HG02623 (cell line): ENCODE measurements around the gene AGAP6.
A peak's percentile ranks its signal among the peaks of the same experiment; 100 is the strongest.
"Not testable (repeated sequence)": the region's sequence is repeated elsewhere in the genome, so short reads cannot be mapped to it uniquely, and the experiment has no call there.

ENCODE experiments used
- ATAC-seq: cut with Tn5 transposase; IDR thresholded peaks from one replicate; pipeline ENCODE4 v1.9.1; 2021; ENCODE audit warnings: moderate library complexity; ENCODE audit not compliant: unreplicated experiment

AGAP6 gene

DNA sequence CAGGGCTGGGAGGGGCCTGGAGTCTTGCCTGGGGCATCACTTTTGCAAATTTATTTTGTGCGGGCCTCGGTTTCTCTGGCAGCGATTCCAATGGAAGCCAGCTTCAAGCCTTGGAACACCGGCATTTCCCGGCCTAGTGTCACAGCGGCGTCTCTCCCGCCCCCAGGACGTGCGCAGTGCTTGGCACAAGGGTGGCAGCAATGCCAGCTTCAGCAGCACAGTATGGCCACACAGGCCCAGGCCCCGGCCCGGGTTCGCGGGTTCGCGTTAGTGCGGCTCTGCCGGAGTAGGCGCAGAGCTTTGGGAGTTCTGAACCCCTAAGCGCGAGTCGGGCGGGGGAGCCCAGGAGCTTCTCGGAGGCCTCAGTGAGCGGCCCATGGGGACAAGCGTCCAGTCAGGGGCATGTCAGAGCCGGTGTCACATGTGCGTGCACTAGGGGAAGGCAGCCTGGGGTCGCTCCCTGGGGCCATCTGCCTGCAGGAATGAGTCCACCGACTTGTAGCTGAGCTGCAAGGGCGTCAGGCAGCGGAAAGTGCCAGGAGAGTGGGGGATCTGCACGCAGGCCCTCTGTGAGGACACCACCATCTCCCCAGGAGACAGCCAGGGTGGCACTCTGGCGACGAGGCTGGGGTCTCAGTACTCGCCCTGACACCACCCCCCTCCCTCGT is 36.6 kb downstream of the AGAP6 start:
- ATAC-seq = not testable (repeated sequence)

DNA sequence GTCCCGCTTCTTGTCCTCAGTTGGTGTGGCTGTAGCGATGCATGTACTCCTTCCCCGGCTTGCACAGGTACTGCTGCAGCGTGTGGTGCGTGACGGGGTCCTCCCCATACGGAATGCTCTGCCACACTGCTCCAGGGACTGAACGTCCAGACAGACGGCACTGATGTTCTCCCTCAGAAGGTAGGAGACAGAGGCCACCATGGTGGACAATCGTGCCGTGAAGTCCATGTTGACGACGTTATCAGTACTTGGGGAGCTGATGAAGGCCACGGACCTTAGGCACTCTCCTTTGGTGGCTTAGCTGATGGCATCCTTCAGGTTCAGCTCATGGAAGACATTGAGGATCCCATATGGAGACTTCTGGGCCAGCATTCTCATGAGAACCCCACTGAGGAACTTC is 37.4 kb downstream of the AGAP6 start:
- ATAC-seq = no peak

DNA sequence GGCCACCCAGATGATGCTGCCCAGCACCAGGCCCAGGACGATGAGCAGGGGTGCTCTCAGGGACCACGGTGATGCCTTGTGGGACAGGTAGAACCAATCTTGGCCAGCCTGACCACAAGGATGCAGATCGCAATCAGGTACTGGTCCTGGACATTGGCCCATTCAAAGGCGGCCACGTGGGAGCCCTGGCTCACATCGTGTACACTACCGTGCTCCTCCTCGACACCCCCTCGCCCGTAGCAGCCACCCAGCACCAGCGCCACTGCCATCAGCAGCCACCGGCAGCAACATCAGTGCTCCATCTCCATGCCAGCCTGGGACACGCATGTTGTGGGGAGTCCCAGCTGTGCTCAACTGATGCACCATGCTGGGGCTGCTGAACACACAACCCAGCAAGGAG is 39.0 kb downstream of the AGAP6 start:
- ATAC-seq = no peak

DNA sequence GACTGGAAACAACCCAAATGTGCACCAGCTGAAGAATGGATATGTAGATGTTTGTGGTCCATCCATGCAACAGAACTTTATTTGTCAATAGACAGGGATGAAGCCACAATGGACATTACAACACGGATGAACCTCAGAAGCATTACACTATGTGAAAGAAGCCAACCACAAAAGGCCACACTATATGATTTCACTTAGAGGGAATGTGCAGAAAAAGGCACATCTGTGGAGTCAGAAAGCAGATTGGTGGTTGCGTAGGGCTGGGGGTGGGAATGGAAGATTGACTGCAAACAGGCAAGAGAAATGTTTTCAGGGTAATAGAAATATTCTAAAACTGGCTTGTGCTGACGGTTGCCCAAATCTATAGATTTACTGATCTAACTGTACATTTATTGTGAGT is 45.3 kb downstream of the AGAP6 start:
- no peak for ATAC-seq

DNA sequence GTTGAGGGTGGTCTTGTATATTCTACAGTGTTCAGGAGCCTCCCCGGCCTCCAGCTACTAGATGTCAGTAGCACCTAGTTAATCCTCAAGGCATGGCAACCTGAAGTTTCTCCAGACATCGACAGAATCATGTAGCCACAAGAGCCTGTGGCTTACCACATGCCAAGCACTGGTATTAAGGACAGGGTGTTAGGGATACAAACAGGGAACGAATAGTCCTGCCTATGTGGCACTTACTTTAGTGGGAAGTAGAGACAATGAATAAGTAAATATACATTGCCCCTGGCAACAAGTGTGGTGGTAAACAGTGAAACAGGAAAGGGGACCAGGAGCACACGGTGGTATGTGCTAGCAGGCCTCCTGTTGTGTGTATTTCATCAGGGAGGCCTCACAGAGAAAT is 47.1 kb downstream of the AGAP6 start:
- ATAC-seq = not testable (repeated sequence)

DNA sequence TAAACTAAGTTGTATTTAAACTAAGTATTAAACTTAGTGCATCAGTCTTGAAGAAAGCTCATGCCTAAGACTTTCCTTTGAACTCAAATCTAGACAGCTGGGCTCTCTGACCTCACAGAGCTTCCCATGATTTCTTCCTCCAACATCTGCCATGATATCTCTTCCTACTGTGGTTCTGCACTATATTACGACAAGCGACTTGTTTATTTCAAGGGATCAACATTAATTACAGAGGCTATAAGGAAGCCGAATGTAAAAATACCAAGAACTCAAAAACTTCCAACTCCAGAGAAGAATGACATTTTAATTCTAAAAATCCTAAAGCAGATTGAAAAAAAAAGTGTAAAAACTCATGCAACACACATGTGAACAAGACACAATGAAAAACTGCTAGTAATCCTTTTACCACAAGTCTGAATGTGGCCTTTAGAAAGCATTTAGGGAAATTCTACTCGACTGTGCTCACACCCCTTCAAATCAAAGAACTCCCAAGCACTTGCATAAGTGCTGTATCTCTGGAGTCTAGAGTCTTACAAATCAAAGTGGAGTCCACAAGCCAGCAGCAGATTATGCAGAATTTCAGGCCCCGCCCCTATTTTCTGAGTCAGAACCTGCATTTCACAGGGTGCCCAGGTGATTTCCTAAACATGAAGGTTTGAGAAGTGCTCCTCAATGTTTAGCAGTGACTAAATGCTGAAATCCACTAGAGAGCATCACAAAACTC is 56.9 kb downstream of the AGAP6 start:
- ATAC-seq = no peak

DNA sequence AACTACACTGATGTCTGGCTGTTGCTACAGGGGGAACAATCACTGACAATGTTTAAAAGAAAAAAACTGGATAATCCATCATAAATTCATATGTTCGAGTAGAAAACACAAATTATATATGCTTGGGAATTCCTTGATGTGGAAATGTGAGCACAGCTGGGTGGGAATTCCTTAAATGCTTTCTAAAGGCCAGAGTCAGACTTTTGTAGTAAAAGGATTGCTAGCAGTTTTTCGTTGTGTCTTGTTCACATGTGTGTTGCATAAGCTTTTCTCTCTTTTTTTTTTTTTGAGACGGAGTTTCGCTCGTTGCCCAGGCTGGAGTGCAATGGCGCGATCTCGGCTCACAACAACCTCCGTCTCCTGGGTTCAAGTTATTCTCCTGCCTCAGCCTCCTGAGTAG is 58.3 kb downstream of the AGAP6 start:
- ATAC-seq = not testable (repeated sequence)

DNA sequence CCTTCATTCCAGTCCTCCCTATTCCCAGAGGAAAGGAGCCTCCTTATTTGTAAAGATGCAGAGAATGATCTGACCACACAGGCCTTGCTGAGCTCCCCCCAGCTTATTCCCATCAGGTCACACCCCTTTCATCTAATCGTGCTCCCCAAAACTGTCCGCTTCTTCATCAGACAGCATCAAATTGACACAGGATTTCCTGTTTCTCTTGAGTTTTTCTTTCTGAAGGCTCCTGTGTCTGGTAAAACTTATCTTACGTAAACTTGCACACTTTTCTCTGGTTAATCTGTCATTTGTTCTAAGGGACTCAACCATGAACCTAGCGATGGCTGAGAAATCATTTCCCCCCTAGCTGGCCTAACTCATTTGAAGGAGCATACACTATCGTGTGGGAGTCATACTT is 59.4 kb downstream of the AGAP6 start:
- not testable (repeated sequence) for ATAC-seq

DNA sequence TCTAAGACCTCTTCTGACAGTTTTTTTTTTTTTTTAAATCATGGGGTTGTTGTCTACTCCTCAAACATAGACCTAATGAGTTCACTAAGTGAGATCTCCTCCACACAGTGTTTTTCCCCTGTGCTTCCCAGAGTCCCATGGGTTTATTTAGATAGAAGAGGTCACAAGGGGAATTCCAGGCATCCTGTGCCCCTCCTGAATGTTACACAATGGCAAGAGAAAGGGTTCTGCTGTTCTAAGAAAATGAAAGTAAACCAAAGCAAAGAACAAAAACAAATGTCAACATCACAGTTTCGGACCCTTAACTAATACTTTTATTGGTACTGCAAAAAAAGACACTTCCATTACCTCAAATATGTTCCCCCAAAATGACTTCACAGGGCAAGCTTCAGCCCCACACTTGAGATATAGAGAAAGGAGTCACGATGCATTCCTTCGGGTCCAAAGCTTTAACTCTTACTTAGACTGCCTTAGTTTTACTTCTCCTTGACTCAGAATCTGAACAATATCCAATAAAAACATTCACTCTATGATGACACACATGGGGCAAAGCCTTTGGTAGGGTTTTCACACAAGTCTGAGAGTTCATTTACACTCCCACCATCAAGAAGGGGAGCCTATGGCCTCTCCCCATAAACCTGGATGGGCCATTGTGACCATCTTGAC is 63.9 kb downstream of the AGAP6 start:
- ATAC-seq = peak; percentile 64

DNA sequence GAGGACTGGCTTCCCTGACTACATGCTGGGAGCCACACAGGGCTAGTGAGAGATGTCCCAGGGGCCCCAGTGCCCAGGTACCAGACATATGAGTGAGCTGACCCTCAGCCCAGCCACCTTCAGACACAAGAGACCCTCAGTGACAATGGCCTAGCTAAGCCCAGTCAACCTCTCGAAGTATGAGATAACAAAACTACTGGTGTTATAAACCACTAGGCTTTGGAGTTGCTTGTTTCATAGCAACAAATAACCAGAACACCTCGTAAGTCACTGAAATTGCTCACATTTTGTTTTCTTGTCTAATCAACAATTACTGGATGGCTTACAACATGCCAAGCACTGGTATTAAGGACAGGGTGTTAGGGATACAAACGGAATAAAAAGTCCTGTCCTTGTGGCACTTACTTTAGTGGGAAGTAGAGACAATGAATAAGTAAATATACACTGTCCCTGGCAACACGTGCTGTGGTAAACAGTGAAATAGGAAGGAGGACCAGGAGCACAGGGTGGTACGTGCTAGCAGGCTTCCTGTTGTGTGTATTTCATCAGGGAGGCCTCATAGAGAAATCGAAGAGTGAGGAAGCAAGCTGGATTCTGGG is 64.7 kb downstream of the AGAP6 start:
- ATAC-seq = not testable (repeated sequence)

DNA sequence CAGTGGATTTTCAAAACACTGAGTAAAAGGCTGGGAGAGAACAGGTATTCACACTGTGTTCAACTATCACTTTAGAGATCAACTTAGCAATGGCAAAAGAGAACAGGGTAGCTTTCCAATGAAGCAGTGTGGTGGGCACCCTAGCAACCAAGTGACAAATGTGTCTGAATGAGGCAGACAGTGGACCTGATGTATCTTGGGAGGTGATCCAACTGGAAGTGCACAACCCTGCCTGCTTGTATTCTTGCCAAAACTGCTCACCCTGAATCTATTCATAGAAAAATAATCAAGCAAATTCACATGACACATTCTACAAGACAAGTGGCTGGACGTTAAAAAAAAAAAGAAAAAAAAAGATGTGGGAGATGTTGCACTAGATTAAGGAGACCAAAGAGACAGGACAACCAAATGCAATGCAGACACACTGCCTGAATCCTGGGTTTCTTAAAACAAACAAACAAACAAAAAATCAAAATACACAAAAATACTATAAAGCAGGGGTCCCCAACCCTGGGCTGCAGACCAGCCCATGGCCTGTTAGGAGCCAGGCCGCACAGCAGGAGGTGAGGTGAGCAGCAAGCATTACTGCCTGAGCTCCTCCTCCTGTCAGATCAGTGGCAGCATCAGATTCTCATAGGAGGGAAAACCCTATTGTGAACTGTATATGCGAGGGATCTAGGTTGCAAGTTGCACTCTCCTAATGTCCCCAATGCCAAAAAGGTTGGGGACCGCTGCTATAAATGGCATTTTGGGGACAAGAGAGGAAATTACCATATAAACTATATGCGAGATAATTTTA is 67.5 kb downstream of the AGAP6 start:
- ATAC-seq = not testable (repeated sequence)

DNA sequence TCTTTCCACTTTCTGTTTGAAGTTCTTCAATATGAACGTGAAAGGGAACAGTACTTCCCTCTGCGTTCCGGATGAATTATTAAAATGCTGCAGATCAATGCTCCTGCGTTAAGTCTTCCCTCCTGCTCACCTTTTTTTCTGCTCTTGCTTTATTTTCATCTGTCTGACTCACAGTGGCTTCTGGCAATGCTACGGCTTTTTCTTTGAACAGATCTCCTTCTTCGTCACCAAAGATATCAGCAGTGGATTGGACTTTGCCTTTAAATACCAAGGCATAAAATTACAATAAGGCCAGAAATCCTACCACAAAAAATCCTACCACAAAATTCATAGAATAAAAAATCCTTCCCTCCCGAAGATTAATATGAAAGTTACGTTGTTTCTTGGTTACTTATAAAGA is 68.4 kb downstream of the AGAP6 start:
- not testable (repeated sequence) for ATAC-seq

DNA sequence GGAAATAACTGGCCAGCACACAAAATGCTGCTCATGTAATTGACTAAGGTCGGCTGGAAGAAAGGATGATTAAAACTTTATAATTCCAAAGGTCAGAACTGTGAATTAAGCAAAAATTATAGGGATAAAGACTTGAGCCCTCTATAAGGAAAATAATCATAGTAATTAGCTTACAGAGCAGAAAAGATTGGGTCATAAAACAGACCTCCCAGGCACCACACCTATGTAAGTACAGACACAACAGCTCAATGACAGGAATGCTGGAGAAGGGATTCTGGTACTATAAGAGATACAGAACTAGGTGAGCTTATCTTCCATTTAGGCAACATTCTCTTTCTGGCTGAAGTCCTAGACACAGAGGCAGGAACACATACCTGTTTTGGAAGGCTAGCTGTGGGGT is 70.5 kb downstream of the AGAP6 start:
- ATAC-seq = not testable (repeated sequence)

DNA sequence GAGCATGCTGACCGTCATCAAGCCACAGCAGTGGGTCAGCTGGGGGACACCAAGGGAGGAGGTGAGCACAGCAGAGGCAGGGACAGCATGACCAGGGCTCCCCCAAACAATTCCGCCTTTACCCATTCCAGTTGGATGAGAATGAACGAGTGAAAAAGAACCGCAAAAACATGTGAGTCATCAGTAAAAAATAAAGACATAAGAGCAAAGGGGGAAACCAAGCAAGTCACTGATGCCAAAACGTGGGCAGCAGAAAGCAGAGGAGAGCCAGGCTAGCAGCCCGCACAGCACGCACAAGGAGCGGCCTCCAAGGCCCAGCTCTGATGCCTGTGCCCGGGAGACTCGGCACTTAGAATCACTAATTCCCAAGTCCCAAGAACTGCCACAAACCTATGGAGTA is 71.7 kb downstream of the AGAP6 start:
- ATAC-seq = not testable (repeated sequence)
